Thyroid gland (tissue), 4 donors: Measurements from ENCODE around the gene SETBP1. TPM values are rescaled to one million over a fixed set of nuclear protein-coding genes. Genes with fewer than 3 reads are reported as not detected.

Source experiments
- DNase-seq, 2 donors: peaks; one replicate each; pipeline ENCODE4 v3.0.0-alpha.2; 2019
- H3K27ac ChIP-seq, 3 donors: fragments of 200-600 bp; sonication (generic); 1 replicate in 2 of 3; 2 replicates in 1 of 3; pipeline ENCODE4 v1.5.1; 2016 to 2019; ENCODE audit warnings: mild to moderate bottlenecking in 1 of 3, moderate library complexity in 1 of 3
- H3K27me3 ChIP-seq: fragments of 200-600 bp; sonication (generic); one replicate; pipeline ENCODE4 v1.5.1; 2019
- H3K36me3 ChIP-seq, 2 donors: fragments of 200-600 bp; sonication (generic); one replicate each; pipeline ENCODE4 v1.5.1; 2016 to 2019
- H3K4me1 ChIP-seq, 2 donors: fragments of 200-600 bp; sonication (generic); one replicate each; pipeline ENCODE4 v1.5.1; 2017 to 2019
- H3K4me3 ChIP-seq, 3 donors: fragments of 200-600 bp; sonication (generic); replicated peaks in 1 of 3; 1 replicate in 2 of 3; 2 replicates in 1 of 3; pipeline ENCODE4 v1.5.1; 2016; ENCODE audit warnings: mild to moderate bottlenecking in 1 of 3
- H3K9me3 ChIP-seq: fragments of 200-600 bp; sonication (generic); one replicate; pipeline ENCODE4 v1.5.1; 2017
- CTCF ChIP-seq, 6 experiments: fragments of 200-600 bp in 3 of 6; fragments of 450-650 bp in 3 of 6; sonication (generic) in 3 of 6; IDR thresholded peaks; one replicate each; pipeline ENCODE4 v1.5.1; 2016 to 2019; ENCODE audit warnings: antibody characterized with exemption in 6 of 6, mild to moderate bottlenecking in 2 of 6, inconsistent platforms in 1 of 6, moderate library complexity in 1 of 6
- POLR2A ChIP-seq, 2 donors: fragments of 450-650 bp; IDR thresholded peaks; one replicate each; pipeline ENCODE4 v1.6.1; 2017; ENCODE audit warnings: antibody characterized with exemption in 2 of 2, mild to moderate bottlenecking in 2 of 2, moderate library complexity in 1 of 2
- WGBS, 2 donors: methylation state at CpG; one replicate each; pipeline ENCODE4 v1.1.5; 2017; 5-methylcytosine and 5-hydroxymethylcytosine counted together
- intact Hi-C: fragments of 100-400 bp; cut with DNase I; formaldehyde crosslinking; loops from one replicate; pipeline ENCODE4 v1.15.1; 2023
- total RNA-seq, 4 donors: library from RNA; depleted of rRNA; stranded (reverse); fragments of >200 nt; gene quantifications; one replicate each; pipeline ENCODE4 v1.2.3, GENCODE V29; 2016

SETBP1 gene
- total RNA-seq, 4 donors from 2014 or later: 32.1 to 72.0 (median 42.0) TPM

GRCh38 chr18:45015788-45016128, 335.1 kb downstream of the SETBP1 start:
- intact Hi-C loops: no loop called here

GRCh38 chr18:45019469-45019868, 338.8 kb downstream of the SETBP1 start:
- Histone ChIP-seq H3K27me3 (no peaks in the 10 kb centered on the region), H3K9me3 (no peaks in the 10 kb centered on the region), H3K4me3 (no peak overlapping the region), H3K4me1 (no peaks in the 10 kb centered on the region), H3K36me3 (no peaks in the 10 kb centered on the region), H3K27ac (no peak overlapping the region)
- 66 to 68% methylated on average over 1 of the region's 1 CpG for WGBS, 2 donors
- no peak for TF ChIP-seq CTCF (IDR thresholded peaks at IDR 0.05)
- no peak for TF ChIP-seq POLR2A (IDR thresholded peaks at IDR 0.05)
- no peak for DNase-seq
- intact Hi-C loops: no loop called here

More at GRCh38 chr18:45015788-45016128, 335.1 kb downstream of the SETBP1 start:
- 56 to 61% methylated on average over 1 of the region's 1 CpG for WGBS, 2 donors
- TF ChIP-seq POLR2A (IDR thresholded peaks at IDR 0.05) (no peak), CTCF (IDR thresholded peaks at IDR 0.05) (no peak)
- Histone ChIP-seq H3K4me1 (no peaks in the 10 kb centered on the region), H3K4me3 (no peak overlapping the region), H3K27ac (no peak overlapping the region), H3K27me3 (no peaks in the 10 kb centered on the region), H3K9me3 (no peaks in the 10 kb centered on the region), H3K36me3 (no peaks in the 10 kb centered on the region)
- no peak for DNase-seq

GRCh38 chr18:45023519-45023918, 342.8 kb downstream of the SETBP1 start:
- Histone ChIP-seq H3K36me3 (no peaks in the 10 kb centered on the region), H3K27me3 (no peaks in the 10 kb centered on the region), H3K27ac (no peak overlapping the region), H3K4me3 (no peak overlapping the region), H3K9me3 (no peaks in the 10 kb centered on the region), H3K4me1 (no peaks in the 10 kb centered on the region)
- no peak for DNase-seq
- TF ChIP-seq POLR2A (IDR thresholded peaks at IDR 0.05) (no peak), CTCF (IDR thresholded peaks at IDR 0.05) (no peak)
- WGBS, 2 donors: 91 to 93% methylated on average over 5 of the region's 5 CpGs
- intact Hi-C loops: no loop called here

GRCh38 chr18:45024357-45025088, 343.8 kb downstream of the SETBP1 start:
- no peak for TF ChIP-seq POLR2A (IDR thresholded peaks at IDR 0.05)
- no peak for TF ChIP-seq CTCF (IDR thresholded peaks at IDR 0.05)
- Histone ChIP-seq H3K36me3 (no peaks in the 10 kb centered on the region), H3K27me3 (no peaks in the 10 kb centered on the region), H3K9me3 (no peaks in the 10 kb centered on the region), H3K4me1 (no peaks in the 10 kb centered on the region), H3K4me3 (no peak overlapping the region), H3K27ac (no peak overlapping the region)
- intact Hi-C loops: no loop called here
- 73 to 82% methylated on average over 4 of the region's 4 CpGs for WGBS, 2 donors
- no peak for DNase-seq

GRCh38 chr18:45025089-45025450, 344.4 kb downstream of the SETBP1 start:
- Histone ChIP-seq H3K27ac (no peak overlapping the region), H3K9me3 (no peaks in the 10 kb centered on the region), H3K36me3 (no peaks in the 10 kb centered on the region), H3K4me3 (no peak overlapping the region), H3K27me3 (no peaks in the 10 kb centered on the region), H3K4me1 (no peaks in the 10 kb centered on the region)
- WGBS, 2 donors: 95 to 97% methylated on average over 4 of the region's 4 CpGs
- intact Hi-C loops: no loop called here
- no peak for DNase-seq
- TF ChIP-seq POLR2A (IDR thresholded peaks at IDR 0.05) (no peak), CTCF (IDR thresholded peaks at IDR 0.05) (no peak)
